ENCODE results near the gene MMP25. TPM values are rescaled to one million over a fixed set of nuclear protein-coding genes. Genes with fewer than 3 reads are reported as not detected.

Gene MMP25
- total and polyA plus RNA-seq, 10 of the 15 experiments (the other 5 are each of a cell fraction or from before 2014, with no cell fraction given) = 0.03 to 0.36 (median 0.13) TPM; not detected in 1

- intact Hi-C loops (cut with micrococcal nuclease; ENCODE audit: unreplicated experiment) = no loop called here
- SMC1A ChIA-PET (ENCODE audit: uncharacterized antibody, unreplicated experiment) = interaction anchor here (2.7 kb wide), 1 partner anchor 36 kb away, joined by 22 read pairs; no protein-coding TSS in a partner anchor
- no peak for FAIRE-seq
These were observed 46.2 kb downstream of the MMP25 start for GRCh38 chr16:3092501-3092941.

More at GRCh38 chr16:3092501-3092941, 46.2 kb downstream of the MMP25 start:
- H3K4me3 ChIP-seq = no peak overlapping the region
- H3K9ac ChIP-seq (ENCODE audit: control insufficient read depth, insufficient read depth, low read length) = no peak overlapping the region
- H3K9me3 ChIP-seq (replicated peaks; ENCODE audit: control insufficient read depth, insufficient read depth, low read length) = no peaks in the 10 kb centered on the region
- DNase-seq (ENCODE audit: low read depth, low spot score) (no peak), ATAC-seq (no peak)
- RAD21 ChIA-PET (ENCODE audit: unreplicated experiment) = no interaction called here
- H3K4me1 ChIP-seq (ENCODE audit: control insufficient read depth, insufficient read depth, low read length) = peaks cover 6% of the 10 kb centered on the region; the same call in 1 of the 2 replicates
- no peak overlapping the region for H3K4me2 ChIP-seq (ENCODE audit: control insufficient read depth, insufficient read depth)
- BruUV-seq (replicated peaks) = no TSS peak
- H3K79me2 ChIP-seq (ENCODE audit: control insufficient read depth, insufficient read depth, low read length) = no peaks in the 10 kb centered on the region
- no peaks in the 10 kb centered on the region for H3K36me3 ChIP-seq (ENCODE audit: control insufficient read depth in 2 of 2, insufficient read depth in 2 of 2, low read length in 1 of 2)
- CTCF ChIA-PET = interaction anchor here (1.1 to 21.2 kb wide), 5 partner anchors 15 to 36 kb away, joined by 3 to 396 read pairs (median 11); no protein-coding TSS in a partner anchor
- WGBS (ENCODE audit: insufficient coverage, insufficient replicate concordance, low lambda C conversion rate, missing lambda C conversion rate) = 68% methylated on average over 20 of the region's 20 CpGs
- no peaks in the 10 kb centered on the region for H4K20me1 ChIP-seq (ENCODE audit: control insufficient read depth, insufficient read depth)
- no peak overlapping the region for H2AFZ ChIP-seq (ENCODE audit: control insufficient read depth, low read depth, low read length)
- no peak overlapping the region for H3K27ac ChIP-seq (ENCODE audit: control insufficient read depth, insufficient read depth)
- in situ Hi-C loops (cut with MboI) = no loop called here
- TF ChIP-seq PAX5 (IDR thresholded peaks at IDR 0.05; ENCODE audit: borderline replicate concordance, low read depth, low read length) = no peak
- TF ChIP-seq PRDM15 (CRISPR knock-in tag; IDR thresholded peaks at IDR 0.05) = no peak
- TF ChIP-seq SP1 (IDR thresholded peaks at IDR 0.05; ENCODE audit: low read depth, low read length) = no peak
- TF ChIP-seq ZNF592 (IDR thresholded peaks at IDR 0.05) = no peak
- TF ChIP-seq SMAD1 (IDR thresholded peaks at IDR 0.05; ENCODE audit: low read depth, partially characterized antibody) = no peak
- no peak for TF ChIP-seq TCF3 (IDR thresholded peaks at IDR 0.05; ENCODE audit: borderline replicate concordance, insufficient read depth, low read depth, low read length)
- no peak for TF ChIP-seq RELB (IDR thresholded peaks at IDR 0.05; ENCODE audit: low read depth)
- TF ChIP-seq RAD21 (IDR thresholded peaks at IDR 0.05; ENCODE audit: insufficient read depth, low read depth, low read length) = no peak
- no peak for TF ChIP-seq RB1 (IDR thresholded peaks at IDR 0.05; ENCODE audit: borderline replicate concordance)
- no peak for TF ChIP-seq FOXM1 (IDR thresholded peaks at IDR 0.05; ENCODE audit: low read depth, low read length)
- POLR2A ChIA-PET = no interaction called here
- H3K27me3 ChIP-seq (replicated peaks in 1 of 2; ENCODE audit: control insufficient read depth in 2 of 2, insufficient read depth in 2 of 2, low read length in 1 of 2) = no peaks in the 10 kb centered on the region
